Right lobe of liver (tissue), 6 donors: Measurements from ENCODE around the gene PRKCA. TPM values are rescaled to one million over a fixed set of nuclear protein-coding genes. Genes with fewer than 3 reads are reported as not detected.

Source experiments
- ATAC-seq, 4 donors: fragments of 200-7000 bp; cut with Tn5 transposase; one replicate each; pipeline ENCODE4 v1.9.1; 2020; ENCODE audit warnings: mild to moderate bottlenecking in 4 of 4, moderate library complexity in 4 of 4
- DNase-seq, 3 donors: peaks; one replicate each; pipeline ENCODE4 v3.0.0-alpha.2; 2020
- H3K27ac ChIP-seq, 3 donors: fragments of 200-600 bp; one replicate each; pipeline ENCODE4 v1.8.0; 2022
- H3K27me3 ChIP-seq, 2 donors: fragments of 200-600 bp; one replicate each; pipeline ENCODE4 v1.8.0; 2022
- H3K36me3 ChIP-seq, 4 donors: fragments of 200-600 bp; sonication (generic) in 1 of 4; one replicate each; pipeline versions ENCODE4 v1.5.1 to v1.8.0; 2017 to 2022; ENCODE audit warnings: control low read depth in 1 of 4
- H3K4me1 ChIP-seq, 4 donors: fragments of 200-600 bp; sonication (generic) in 1 of 4; one replicate each; pipeline versions ENCODE4 v1.5.1 to v1.8.0; 2017 to 2022; ENCODE audit warnings: control low read depth in 1 of 4
- H3K4me3 ChIP-seq, 3 donors: fragments of 200-600 bp; one replicate each; pipeline ENCODE4 v1.8.0; 2022
- H3K9me3 ChIP-seq, 4 donors: fragments of 200-600 bp; sonication (generic) in 1 of 4; one replicate each; pipeline versions ENCODE4 v1.5.1 to v1.8.0; 2017 to 2022; ENCODE audit warnings: control low read depth in 1 of 4
- CTCF ChIP-seq, 4 donors: fragments of 200-600 bp in 3 of 4; fragments of 450-650 bp in 1 of 4; IDR thresholded peaks; one replicate each; pipeline versions ENCODE4 v1.5.1 to v1.8.0; 2016 to 2022; ENCODE audit warnings: antibody characterized with exemption in 4 of 4, mild to moderate bottlenecking in 2 of 4
- POLR2A ChIP-seq: fragments of 450-650 bp; IDR thresholded peaks from one replicate; pipeline ENCODE4 v1.6.1; 2017; ENCODE audit warnings: antibody characterized with exemption, mild to moderate bottlenecking
- WGBS: methylation state at CpG from one replicate; pipeline ENCODE4 v1.1.6; 2018; ENCODE audit warnings: low coverage, low lambda C conversion rate; ENCODE audit not compliant: insufficient coverage; ENCODE audit errors: missing lambda C conversion rate; 5-methylcytosine and 5-hydroxymethylcytosine counted together
- intact Hi-C, 2 donors: fragments of 100-400 bp; cut with DNase I; formaldehyde crosslinking; loops; one replicate each; pipeline versions ENCODE4 v1.11.2 to v1.14.1; 2022
- total RNA-seq, 6 experiments: library from RNA; depleted of rRNA in 2 of 6; stranded (reverse); fragments of >200 nt in 2 of 6; fragmentation: NEBNext Ultra II Directional in 3 of 6; extraction: Animal tissue kit (Norgen Biotek cat#: 25700) in 3 of 6; gene quantifications; one replicate each; pipeline versions ENCODE4 v1.1.0 to v1.2.4, GENCODE V29; 2016 to 2023
- donor health status: DM: no; HTN: yes; CAD: no.
- donor health status: DM: no; HTN: no; CAD: no.
- donor health status: DM: no; HTN: no; CAD: no.
- donor health status: DM: no; HTN: yes; CAD: no.
- donor health status: DM: no; HTN: yes; CAD: no.

Gene PRKCA
- total RNA-seq, 6 experiments from 2014 or later, result 11.7 to 23.0 (median 18.7) TPM

- TF ChIP-seq POLR2A, result no peak
- no peak for TF ChIP-seq CTCF (IDR thresholded peaks at IDR 0.05)
- H3K27ac ChIP-seq, result no peak overlapping the region
- DNase-seq (no peak), ATAC-seq (no peak)
- H3K36me3 ChIP-seq, result no peaks in the 10 kb centered on the region
- peaks cover 0 to 3% of the 10 kb centered on the region in 2 donors for H3K27me3 ChIP-seq
- H3K4me1 ChIP-seq, result no peaks in the 10 kb centered on the region
- H3K4me3 ChIP-seq, result no peak overlapping the region
- WGBS, result 65% methylated on average over 2 of the region's 7 CpGs
- intact Hi-C loops, result no loop called here
- no peaks in the 10 kb centered on the region for H3K9me3 ChIP-seq
Observed at GRCh38 chr17:66834426-66834918, 532.1 kb downstream of the PRKCA start.

GRCh38 chr17:66834919-66835454 lies 532.6 kb downstream of the PRKCA start, which contains the start of gene CACNG5:
TSS of gene CACNG5 (plus strand) at chr17:66835117. CDS start at chr17:66877333, 42,216 bp downstream.
- ATAC-seq (no peak), DNase-seq (no peak)
- H3K27ac ChIP-seq, result no peak within 1 kb of the TSS
- no peaks in the 10 kb centered on the region for H3K4me1 ChIP-seq
- TF ChIP-seq CTCF (IDR thresholded peaks at IDR 0.05) (no peak), POLR2A (no peak)
- no peak within 1 kb of the TSS for H3K4me3 ChIP-seq
- 3% methylated on average over 5 of the region's 57 CpGs for WGBS
- no peaks in the 10 kb centered on the region for H3K36me3 ChIP-seq
- no peaks in the 10 kb centered on the region for H3K9me3 ChIP-seq
- intact Hi-C loops, result no loop called here
- H3K27me3 ChIP-seq, result peaks cover 0 to 3% of the 10 kb centered on the region in 2 donors

- Histone ChIP-seq H3K4me1 (no peaks in the 10 kb centered on the region), H3K27me3 (peaks cover 0 to 3% of the 10 kb centered on the region in 2 donors)
- DNase-seq, result no peak
Observed at GRCh38 chr17:66835476-66835875, 533.1 kb downstream of the PRKCA start.

GRCh38 chr17:66836063-66837005 lies 533.9 kb downstream of the PRKCA start:
- H3K27ac ChIP-seq, result no peak overlapping the region
- DNase-seq (no peak), ATAC-seq (no peak)
- no peak overlapping the region for H3K4me3 ChIP-seq
- H3K9me3 ChIP-seq, result no peaks in the 10 kb centered on the region
- intact Hi-C loops, result no loop called here
- TF ChIP-seq POLR2A (no peak), CTCF (IDR thresholded peaks at IDR 0.05) (no peak)
- no peaks in the 10 kb centered on the region for H3K4me1 ChIP-seq
- H3K36me3 ChIP-seq, result no peaks in the 10 kb centered on the region
- peaks cover 0 to 3% of the 10 kb centered on the region in 2 donors for H3K27me3 ChIP-seq
- WGBS, result 50% methylated on average over 8 of the region's 11 CpGs

More at GRCh38 chr17:66835476-66835875, 533.1 kb downstream of the PRKCA start:
- no peaks in the 10 kb centered on the region for H3K9me3 ChIP-seq
- H3K4me3 ChIP-seq, result no peak overlapping the region
- intact Hi-C loops, result no loop called here
- H3K36me3 ChIP-seq, result no peaks in the 10 kb centered on the region
- no peak overlapping the region for H3K27ac ChIP-seq
- 13% methylated on average over 6 of the region's 16 CpGs for WGBS
- ATAC-seq, result no peak
- no peak for TF ChIP-seq POLR2A

GRCh38 chr17:66837226-66837625 lies 534.8 kb downstream of the PRKCA start:
- DNase-seq, result no peak
- no peak for TF ChIP-seq POLR2A
- TF ChIP-seq CTCF (IDR thresholded peaks at IDR 0.05), result no peak
- ATAC-seq, result no peak

More at GRCh38 chr17:66837226-66837625, 534.8 kb downstream of the PRKCA start:
- peaks cover 0 to 3% of the 10 kb centered on the region in 2 donors for H3K27me3 ChIP-seq
- H3K36me3 ChIP-seq, result no peaks in the 10 kb centered on the region
- no peak overlapping the region for H3K4me3 ChIP-seq
- no peak overlapping the region for H3K27ac ChIP-seq
- no peaks in the 10 kb centered on the region for H3K4me1 ChIP-seq
- no CpG with 5 or more reads among the region's 1 CpG for WGBS
- H3K9me3 ChIP-seq, result no peaks in the 10 kb centered on the region
- intact Hi-C loops, result no loop called here
